ENCODE measurements around the gene HCN2.
"Not testable (repeated sequence)": the region's sequence is repeated elsewhere in the genome, so short reads cannot be mapped to it uniquely, and the experiment has no call there.

GRCh38 chr19:603302-603639 is 13.6 kb downstream of the HCN2 start:
- TF ChIP-seq POLR2AphosphoS5, POLR2A, CTCF (IDR thresholded peaks at IDR 0.05): not testable (repeated sequence)

Measured in breast epithelium (tissue), 3 donors.